ENCODE measurements around the gene RCCD1. TPM values are rescaled to one million over a fixed set of nuclear protein-coding genes. Genes with fewer than 3 reads are reported as not detected.
A peak's percentile ranks its signal among the peaks of the same experiment; 100 is the strongest.

The RCCD1 gene, protein sequence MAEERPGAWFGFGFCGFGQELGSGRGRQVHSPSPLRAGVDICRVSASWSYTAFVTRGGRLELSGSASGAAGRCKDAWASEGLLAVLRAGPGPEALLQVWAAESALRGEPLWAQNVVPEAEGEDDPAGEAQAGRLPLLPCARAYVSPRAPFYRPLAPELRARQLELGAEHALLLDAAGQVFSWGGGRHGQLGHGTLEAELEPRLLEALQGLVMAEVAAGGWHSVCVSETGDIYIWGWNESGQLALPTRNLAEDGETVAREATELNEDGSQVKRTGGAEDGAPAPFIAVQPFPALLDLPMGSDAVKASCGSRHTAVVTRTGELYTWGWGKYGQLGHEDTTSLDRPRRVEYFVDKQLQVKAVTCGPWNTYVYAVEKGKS
- 10 to 100 TPM in 1 of 2 donors, 1 to 10 TPM in 1; 8.5 to 11.5 TPM for total RNA-seq
- 1 to 10 TPM; 4.4 to 4.8 TPM for polyA plus RNA-seq
- long read RNA-seq, donor 1, partial matches to known transcripts, result 0 of 2 reads
- long read RNA-seq, donor 1, other reads (novel, unspliced or antisense), result 0 of 2 reads
- long read RNA-seq, donor 2, result 0 reads
- long read RNA-seq, donor 3, partial matches to known transcripts, result 10 of 11 reads
- long read RNA-seq, donor 3, other reads (novel, unspliced or antisense), result 0 of 11 reads
- long read RNA-seq, donor 4, result 0 reads
- long read RNA-seq, donor 5, partial matches to known transcripts, result 15 of 15 reads
- long read RNA-seq, donor 5, other reads (novel, unspliced or antisense), result 0 of 15 reads

DNA sequence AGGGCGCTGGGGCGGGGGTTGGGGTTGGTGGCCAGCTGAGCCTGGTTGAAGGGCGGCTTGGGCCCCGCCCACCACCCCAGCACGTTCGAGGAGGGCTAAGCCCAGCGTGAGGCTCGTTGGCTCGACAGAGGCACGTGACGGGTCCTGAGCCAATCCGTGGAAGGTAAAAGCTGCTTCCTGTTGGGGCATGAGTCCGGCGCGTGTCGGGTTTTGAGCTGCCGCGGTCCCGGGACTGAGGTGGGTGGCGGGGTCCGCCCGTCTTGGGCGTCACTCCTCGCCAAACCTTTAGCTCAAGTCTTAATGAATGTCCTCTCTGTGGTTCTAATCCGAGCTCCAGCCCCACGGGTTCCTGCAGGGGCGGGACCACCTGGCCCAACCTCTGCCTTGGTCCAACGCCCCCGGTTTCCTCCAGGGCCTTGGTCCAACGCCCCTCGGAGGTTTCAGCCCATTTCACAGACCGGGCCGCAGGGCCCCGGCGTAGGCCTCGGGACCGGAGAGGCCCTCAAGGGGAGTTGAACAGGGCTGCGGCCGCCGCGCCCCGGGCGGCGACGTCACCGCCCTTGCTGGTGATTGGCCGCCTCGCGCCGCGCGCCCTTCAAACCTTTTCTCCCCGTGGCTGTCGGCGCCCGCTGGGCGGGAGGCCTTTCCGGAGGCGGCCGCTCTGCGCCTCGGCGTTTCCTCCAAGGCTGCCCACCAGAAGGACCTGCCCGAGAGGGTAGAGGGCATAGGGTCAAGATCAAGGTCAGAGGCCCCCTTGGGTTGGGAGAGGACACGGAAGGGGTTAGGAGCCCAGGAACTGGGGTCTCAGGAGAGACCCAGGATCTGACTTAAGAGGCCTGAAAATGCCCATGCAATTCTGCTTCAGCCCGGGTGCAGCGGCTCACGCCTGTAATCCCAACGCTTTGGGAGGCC lies at the start of gene RCCD1:
RCCD1 (plus strand) TSS at position 173 of the 912 bp plus-strand sequence. CDS start 1,851 bp downstream, outside the sequence.
- H3K4me1 ChIP-seq (ENCODE audit: control insufficient read depth in 5 of 5, insufficient read depth in 5 of 5, low read length in 5 of 5), result peaks cover 0 to 19% (median 9%) of the 10 kb centered on the region in 5 donors
- WGBS, 2 donors, result 2 to 3% methylated on average over 67 to 69 of the region's 69 CpGs
- TF ChIP-seq, protein P1, sequence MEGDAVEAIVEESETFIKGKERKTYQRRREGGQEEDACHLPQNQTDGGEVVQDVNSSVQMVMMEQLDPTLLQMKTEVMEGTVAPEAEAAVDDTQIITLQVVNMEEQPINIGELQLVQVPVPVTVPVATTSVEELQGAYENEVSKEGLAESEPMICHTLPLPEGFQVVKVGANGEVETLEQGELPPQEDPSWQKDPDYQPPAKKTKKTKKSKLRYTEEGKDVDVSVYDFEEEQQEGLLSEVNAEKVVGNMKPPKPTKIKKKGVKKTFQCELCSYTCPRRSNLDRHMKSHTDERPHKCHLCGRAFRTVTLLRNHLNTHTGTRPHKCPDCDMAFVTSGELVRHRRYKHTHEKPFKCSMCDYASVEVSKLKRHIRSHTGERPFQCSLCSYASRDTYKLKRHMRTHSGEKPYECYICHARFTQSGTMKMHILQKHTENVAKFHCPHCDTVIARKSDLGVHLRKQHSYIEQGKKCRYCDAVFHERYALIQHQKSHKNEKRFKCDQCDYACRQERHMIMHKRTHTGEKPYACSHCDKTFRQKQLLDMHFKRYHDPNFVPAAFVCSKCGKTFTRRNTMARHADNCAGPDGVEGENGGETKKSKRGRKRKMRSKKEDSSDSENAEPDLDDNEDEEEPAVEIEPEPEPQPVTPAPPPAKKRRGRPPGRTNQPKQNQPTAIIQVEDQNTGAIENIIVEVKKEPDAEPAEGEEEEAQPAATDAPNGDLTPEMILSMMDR (IDR thresholded peaks at IDR 0.05; ENCODE audit: control extremely low read depth, extremely low read depth), result no peak
- DNase-seq, result peak; percentile 96 to 97 (median 97)
- H3K9ac ChIP-seq (ENCODE audit: insufficient read depth in 1 of 2, low read length in 2 of 2), result peak within 1 kb of the TSS; percentile 60 to 91
- H3K27me3 ChIP-seq (ENCODE audit: control insufficient read depth in 3 of 3, insufficient read depth in 3 of 3, low read length in 2 of 3), result no peaks in the 10 kb centered on the region
- no peaks in the 10 kb centered on the region for H3K9me3 ChIP-seq (ENCODE audit: control insufficient read depth in 4 of 4, insufficient read depth in 3 of 4, low read length in 3 of 4)
- peak within 1 kb of the TSS; percentile 50 to 96 for H3K27ac ChIP-seq (ENCODE audit: low read depth in 1 of 2, low read length in 1 of 2)
- ATAC-seq (ENCODE audit: insufficient read depth, low FRiP score), result peak; percentile 94
- peak within 1 kb of the TSS; percentile 79 for H3K4me3 ChIP-seq
- H3K36me3 ChIP-seq (ENCODE audit: control insufficient read depth in 4 of 4, insufficient read depth in 4 of 4, low read length in 4 of 4), result peaks cover 2 to 27% (median 17%) of the 10 kb centered on the region in 4 donors

DNA sequence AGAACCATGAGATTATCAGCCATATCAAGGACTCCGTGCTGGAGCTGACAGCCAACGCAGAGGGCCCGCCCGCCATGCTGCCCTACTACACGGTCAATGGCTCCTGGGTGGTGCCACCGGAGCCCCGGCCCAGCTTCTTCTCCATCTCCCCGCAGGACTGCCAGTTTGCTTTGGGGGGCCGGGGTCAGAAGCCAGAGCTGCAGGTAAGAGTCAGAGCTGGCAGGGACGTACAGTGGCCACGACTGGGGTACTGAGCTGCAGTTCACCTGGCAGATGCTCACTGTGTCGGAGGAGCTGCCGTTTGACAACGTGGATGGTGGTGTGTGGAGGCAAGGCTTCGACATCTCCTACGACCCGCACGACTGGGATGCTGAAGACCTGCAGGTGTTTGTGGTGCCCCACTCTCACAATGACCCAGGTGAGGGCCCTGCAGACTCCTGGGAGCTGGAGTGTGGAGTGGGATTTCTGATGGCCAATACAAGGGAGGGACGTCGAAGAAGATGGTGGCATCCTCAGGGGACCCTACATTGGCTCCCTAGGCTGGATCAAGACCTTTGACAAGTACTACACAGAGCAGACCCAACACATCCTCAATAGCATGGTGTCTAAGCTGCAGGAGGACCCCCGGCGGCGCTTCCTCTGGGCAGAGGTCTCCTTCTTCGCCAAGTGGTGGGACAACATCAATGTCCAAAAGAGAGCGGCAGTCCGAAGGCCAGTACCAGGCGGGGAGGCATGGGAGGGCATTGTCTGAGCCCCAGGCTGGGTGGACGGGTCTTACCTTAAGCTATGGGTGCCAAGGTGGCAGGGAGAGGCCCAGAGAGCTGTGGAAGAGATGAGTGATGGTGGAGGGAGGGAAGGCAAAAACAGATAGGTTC lies 49.1 kb upstream of the RCCD1 start:
- H3K27me3 ChIP-seq (ENCODE audit: control insufficient read depth in 3 of 3, insufficient read depth in 3 of 3, low read length in 2 of 3), result no peaks in the 10 kb centered on the region
- DNase-seq (no peak), ATAC-seq (ENCODE audit: insufficient read depth, low FRiP score) (no peak)
- peaks cover 0 to 10% (median 3%) of the 10 kb centered on the region in 5 donors for H3K4me1 ChIP-seq (ENCODE audit: control insufficient read depth in 5 of 5, insufficient read depth in 5 of 5, low read length in 5 of 5)
- no peak overlapping the region for H3K27ac ChIP-seq (ENCODE audit: low read depth in 1 of 2, low read length in 1 of 2)
- H3K4me3 ChIP-seq, result no peak overlapping the region
- H3K9ac ChIP-seq (ENCODE audit: insufficient read depth in 1 of 2, low read length in 2 of 2), result no peak overlapping the region
- TF ChIP-seq, protein P1 (IDR thresholded peaks at IDR 0.05; ENCODE audit: control extremely low read depth, extremely low read depth), result no peak
- 95 to 98% methylated on average over 28 of the region's 28 CpGs for WGBS, 2 donors
- no peaks in the 10 kb centered on the region for H3K9me3 ChIP-seq (ENCODE audit: control insufficient read depth in 4 of 4, insufficient read depth in 3 of 4, low read length in 3 of 4)
- H3K36me3 ChIP-seq (ENCODE audit: control insufficient read depth in 4 of 4, insufficient read depth in 4 of 4, low read length in 4 of 4), result peaks cover 4 to 44% (median 24%) of the 10 kb centered on the region in 4 donors

DNA sequence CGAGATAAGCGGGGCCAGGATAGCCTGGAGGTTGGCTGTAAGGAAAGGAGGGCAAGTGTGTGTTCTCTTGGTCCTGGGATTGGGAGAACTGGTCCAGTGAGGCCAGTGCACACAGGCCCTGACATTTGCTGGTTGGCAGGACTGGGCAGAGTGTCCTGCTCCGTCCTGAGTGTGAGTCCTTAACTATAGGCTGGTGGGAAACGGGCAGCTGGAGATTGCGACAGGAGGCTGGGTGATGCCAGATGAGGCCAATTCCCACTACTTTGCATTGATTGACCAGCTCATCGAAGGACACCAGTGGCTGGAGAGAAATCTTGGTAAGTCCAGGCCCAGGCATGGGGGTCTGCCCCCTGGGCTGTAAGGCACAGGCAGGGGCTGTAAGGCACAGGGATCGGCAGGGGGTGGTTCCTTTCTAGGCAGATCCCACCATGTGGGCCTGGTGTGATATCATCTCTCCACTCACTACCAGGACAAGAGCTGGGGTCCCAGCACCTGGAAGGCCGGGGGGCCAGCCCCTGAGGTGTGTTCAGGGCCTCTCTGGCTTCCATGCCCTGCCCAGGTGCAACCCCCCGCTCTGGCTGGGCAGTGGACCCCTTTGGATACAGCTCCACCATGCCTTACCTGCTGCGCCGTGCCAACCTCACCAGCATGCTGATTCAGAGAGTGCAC lies 48.4 kb upstream of the RCCD1 start:
- TF ChIP-seq, protein P1 (IDR thresholded peaks at IDR 0.05; ENCODE audit: control extremely low read depth, extremely low read depth), result no peak
- Histone ChIP-seq H3K36me3 (ENCODE audit: control insufficient read depth in 4 of 4, insufficient read depth in 4 of 4, low read length in 4 of 4) (peaks cover 10 to 51% (median 29%) of the 10 kb centered on the region in 4 donors), H3K9ac (ENCODE audit: insufficient read depth in 1 of 2, low read length in 2 of 2) (no peak overlapping the region), H3K4me3 (no peak overlapping the region), H3K9me3 (ENCODE audit: control insufficient read depth in 4 of 4, insufficient read depth in 3 of 4, low read length in 3 of 4) (no peaks in the 10 kb centered on the region), H3K4me1 (ENCODE audit: control insufficient read depth in 5 of 5, insufficient read depth in 5 of 5, low read length in 5 of 5) (peaks cover 0 to 10% (median 3%) of the 10 kb centered on the region in 5 donors), H3K27ac (ENCODE audit: low read depth in 1 of 2, low read length in 1 of 2) (no peak overlapping the region), H3K27me3 (ENCODE audit: control insufficient read depth in 3 of 3, insufficient read depth in 3 of 3, low read length in 2 of 3) (no peaks in the 10 kb centered on the region)
- ATAC-seq (ENCODE audit: insufficient read depth, low FRiP score) (no peak), DNase-seq (no peak)
- WGBS, 2 donors, result 95 to 96% methylated on average over 11 of the region's 11 CpGs

Data from lung (tissue), 16 donors.